Subcutaneous adipose tissue (tissue), 4 donors: ENCODE data around the gene SFSWAP. TPM values are rescaled to one million over a fixed set of nuclear protein-coding genes. Genes with fewer than 3 reads are reported as not detected.

Experiments used
- CTCF ChIP-seq: fragments of 450-650 bp; IDR thresholded peaks from one replicate; pipeline ENCODE4 v1.5.1; 2016; ENCODE audit warnings: low read depth, mild to moderate bottlenecking, control low read depth, antibody characterized with exemption, moderate library complexity
- total RNA-seq, 4 donors: library from RNA; depleted of rRNA; stranded (reverse); fragments of >200 nt; gene quantifications; one replicate each; pipeline ENCODE4 v1.1.0, GENCODE V29; 2016

Gene SFSWAP
- total RNA-seq, 4 donors from 2014 or later: 31.6 to 50.5 (median 42.0) TPM

DNA sequence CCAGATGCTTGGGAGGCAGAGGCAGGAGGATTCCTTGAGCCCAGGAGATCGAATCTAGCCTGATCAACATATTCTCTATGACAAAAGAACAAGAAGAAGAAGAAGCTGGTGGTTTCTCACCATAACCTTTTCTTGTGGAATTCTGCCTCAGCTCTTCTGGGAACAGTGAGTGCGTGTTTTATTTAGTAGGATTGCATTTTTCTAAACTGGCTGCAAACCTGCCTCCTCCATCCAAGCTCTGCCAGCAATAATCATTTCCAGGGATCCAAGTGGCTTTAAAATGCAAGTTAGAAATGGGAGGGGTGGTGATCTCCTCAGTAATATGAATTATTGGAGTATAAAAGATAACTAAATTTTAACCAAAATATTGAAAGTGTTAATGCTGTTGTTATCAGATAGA is 71.2 kb downstream of the SFSWAP start:
- no peak for TF ChIP-seq CTCF

GRCh38 chr12:131783915-131784541 is 73.1 kb downstream of the SFSWAP start:
- no peak for TF ChIP-seq CTCF

GRCh38 chr12:131784909-131785762 is 74.2 kb downstream of the SFSWAP start:
- no peak for TF ChIP-seq CTCF

- no peak for TF ChIP-seq CTCF
These were observed 75.0 kb downstream of the SFSWAP start for GRCh38 chr12:131785763-131786330.

DNA sequence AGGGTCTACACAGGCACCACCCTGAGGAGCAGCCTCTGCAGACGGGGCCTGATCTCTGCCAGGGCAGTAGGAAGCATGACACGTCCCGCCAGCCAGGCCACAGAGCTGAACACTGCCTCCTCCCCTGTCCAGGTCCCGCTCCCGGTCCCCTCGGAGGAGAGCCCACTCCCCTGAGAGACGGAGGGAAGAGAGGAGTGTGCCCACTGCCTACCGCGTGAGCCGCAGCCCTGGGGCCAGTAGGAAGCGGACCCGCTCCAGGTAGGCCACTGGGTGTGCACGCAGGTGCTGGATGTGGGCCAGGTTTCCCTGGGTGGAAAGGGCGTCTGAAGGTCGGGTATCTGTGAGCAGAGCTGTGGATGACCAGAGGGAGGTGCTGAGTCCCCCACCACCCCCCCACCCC is 75.4 kb downstream of the SFSWAP start:
- TF ChIP-seq CTCF: no peak

- no peak for TF ChIP-seq CTCF
These were observed 76.3 kb downstream of the SFSWAP start for GRCh38 chr12:131787143-131787660.

DNA sequence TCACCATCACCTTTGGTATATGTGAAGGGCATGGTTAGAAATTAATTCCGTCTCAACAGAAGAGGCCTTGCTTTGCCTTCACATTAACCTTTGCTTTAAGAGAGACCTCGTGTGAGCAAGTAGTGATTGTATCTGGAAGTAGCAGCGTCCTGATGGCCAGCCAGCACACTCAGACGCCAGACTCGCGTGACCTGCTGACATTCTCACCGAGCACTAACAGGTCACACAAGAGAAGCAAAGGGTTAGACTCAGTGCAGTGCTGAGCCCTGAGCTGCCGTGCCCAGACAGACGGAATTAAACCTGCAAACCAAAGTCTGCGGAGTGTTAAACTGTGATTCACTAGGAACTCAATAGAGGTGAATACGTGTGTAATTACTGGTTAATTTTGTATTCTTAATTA is 77.2 kb downstream of the SFSWAP start:
- no peak for TF ChIP-seq CTCF
